GM12801 (cell line): ENCODE results near the gene C19orf67.

Source experiments
- CTCF ChIP-seq: IDR thresholded peaks from one replicate; pipeline ENCODE4 v1.5.1; 2011; ENCODE audit warnings: control low read depth; ENCODE audit not compliant: insufficient read length; ENCODE audit errors: extremely low read depth

The C19orf67 gene

GRCh38 chr19:14066134-14066533, 19.4 kb downstream of the C19orf67 start:
- TF ChIP-seq CTCF = no peak

GRCh38 chr19:14063105-14063504, 22.5 kb downstream of the C19orf67 start:
- TF ChIP-seq CTCF = no peak

DNA sequence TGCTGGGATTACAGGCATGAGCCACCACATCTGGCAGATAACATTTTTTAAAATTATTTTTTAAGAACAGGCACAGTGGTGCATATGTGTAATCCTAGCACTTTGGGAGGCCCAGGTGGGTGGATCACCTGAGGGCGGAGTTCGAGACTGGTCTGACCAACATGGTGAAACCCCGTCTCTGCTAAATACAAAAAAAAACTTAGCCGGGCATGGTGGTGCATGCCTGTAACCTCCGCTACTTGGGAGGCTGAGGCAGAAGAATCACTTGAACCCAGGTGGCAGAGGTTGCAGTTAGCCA, 23.1 kb downstream of the C19orf67 start:
- no peak for TF ChIP-seq CTCF

DNA sequence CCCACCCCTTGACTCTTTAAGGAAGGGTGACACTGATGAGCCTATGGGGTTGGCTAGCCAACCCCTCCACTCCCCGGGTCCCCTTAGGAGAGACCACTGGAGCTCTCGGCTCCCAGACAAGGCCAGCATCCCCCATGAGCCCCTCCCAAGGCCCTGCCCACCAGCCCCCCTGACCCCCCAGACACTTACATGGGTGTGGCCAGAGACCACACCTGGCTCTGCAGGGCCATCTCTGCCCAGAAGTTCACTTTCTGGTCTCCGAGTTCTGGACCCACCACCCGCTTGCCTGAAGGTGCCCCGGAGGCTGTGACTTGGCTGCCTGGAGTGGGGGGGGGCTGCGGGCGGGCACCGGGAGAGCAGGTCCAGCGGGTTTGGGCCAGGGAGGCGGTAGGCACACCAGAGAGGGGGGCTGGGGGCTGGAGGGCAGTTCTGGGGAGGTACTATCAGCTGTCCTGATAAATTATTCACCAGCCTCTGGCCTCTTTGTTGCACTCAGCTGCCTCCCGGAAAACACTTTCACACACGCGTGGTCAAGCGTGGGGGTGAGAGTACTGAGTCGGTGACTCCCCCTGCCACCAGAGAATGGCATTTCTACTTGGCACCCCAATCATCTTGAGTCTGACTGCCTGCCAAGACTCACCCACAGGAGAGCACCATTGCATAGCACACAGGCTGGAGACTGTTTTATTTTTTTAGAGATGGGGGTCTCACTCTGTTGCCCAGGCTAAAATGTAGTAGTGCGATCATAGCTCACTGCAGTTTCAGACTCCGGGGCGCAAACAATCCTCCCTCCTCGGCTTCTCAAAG, 23.6 kb downstream of the C19orf67 start, which contains the start of gene PALM3:
Gene PALM3 (minus strand): TSS at position 326 of the 807 bp plus-strand sequence. CDS start 96 bp downstream, at position 230.
- no peak for TF ChIP-seq CTCF

GRCh38 chr19:14061081-14061749, 24.4 kb downstream of the C19orf67 start:
- no peak for TF ChIP-seq CTCF

DNA sequence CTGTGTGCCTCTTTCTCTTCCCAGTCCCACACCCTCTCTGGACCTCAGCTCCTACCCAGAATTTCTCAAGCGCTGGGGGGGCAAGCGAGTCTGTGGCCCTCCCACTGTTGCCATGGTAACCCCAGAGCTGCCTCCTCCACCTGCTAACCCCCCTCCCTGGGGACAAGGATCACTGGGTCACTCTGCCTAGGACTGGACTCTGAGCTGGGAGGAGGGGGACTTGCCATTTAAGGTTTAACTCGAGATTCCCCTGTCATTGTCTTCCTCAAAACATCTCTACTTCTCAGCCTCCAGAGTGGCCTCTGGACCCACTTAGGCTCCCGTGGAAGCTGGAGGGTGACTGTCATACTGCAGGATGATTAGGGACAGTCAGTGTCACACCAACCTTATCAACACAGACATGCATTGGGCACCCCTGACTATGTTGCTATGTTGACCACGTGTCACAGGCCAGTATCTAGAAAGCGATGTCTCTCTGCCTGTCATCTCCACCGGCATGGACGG, 25.9 kb downstream of the C19orf67 start:
- no peak for TF ChIP-seq CTCF

- no peak for TF ChIP-seq CTCF
Measured at GRCh38 chr19:14059093-14059480, 26.5 kb downstream of the C19orf67 start.
